Activated CD4-positive, alpha-beta T cell treated with anti-CD3 and anti-CD28 coated beads, Interleukin-2, amount 10 ng/mL, durations not matched to agents 24 days and 14 days (primary cell): ENCODE data around the gene SETDB2. TPM values are rescaled to one million over a fixed set of nuclear protein-coding genes. Genes with fewer than 3 reads are reported as not detected.
A peak's percentile ranks its signal among the peaks of the same experiment; 100 is the strongest.

ENCODE experiments used
- DNase-seq: peaks from one replicate; pipeline ENCODE4 v3.0.0; 2022
- H3K27ac Mint-ChIP-seq: one replicate; pipeline ENCODE4 v1.8.0; 2022; ENCODE audit warnings: mild to moderate bottlenecking, mixed read lengths
- H3K27me3 Mint-ChIP-seq: one replicate; pipeline ENCODE4 v1.8.0; 2022; ENCODE audit warnings: mixed read lengths
- H3K36me3 Mint-ChIP-seq: one replicate; pipeline ENCODE4 v1.8.0; 2022; ENCODE audit warnings: low read depth, mild to moderate bottlenecking, mixed read lengths
- H3K4me1 Mint-ChIP-seq: one replicate; pipeline ENCODE4 v1.8.0; 2021; ENCODE audit warnings: mixed read lengths
- H3K4me3 Mint-ChIP-seq: one replicate; pipeline ENCODE4 v1.8.0; 2022; ENCODE audit warnings: mild to moderate bottlenecking, moderate library complexity, mixed read lengths
- H3K9me3 Mint-ChIP-seq: one replicate; pipeline ENCODE4 v1.8.0; 2021; ENCODE audit warnings: mixed read lengths
- intact Hi-C: fragments of 100-400 bp; cut with micrococcal nuclease; formaldehyde crosslinking; loops from one replicate; pipeline ENCODE4 v1.15.1; 2023
- total RNA-seq: library from RNA; stranded (reverse); gene quantifications from 2 replicates; pipeline ENCODE4 v1.2.3, GENCODE V29; 2022

The SETDB2 gene, protein sequence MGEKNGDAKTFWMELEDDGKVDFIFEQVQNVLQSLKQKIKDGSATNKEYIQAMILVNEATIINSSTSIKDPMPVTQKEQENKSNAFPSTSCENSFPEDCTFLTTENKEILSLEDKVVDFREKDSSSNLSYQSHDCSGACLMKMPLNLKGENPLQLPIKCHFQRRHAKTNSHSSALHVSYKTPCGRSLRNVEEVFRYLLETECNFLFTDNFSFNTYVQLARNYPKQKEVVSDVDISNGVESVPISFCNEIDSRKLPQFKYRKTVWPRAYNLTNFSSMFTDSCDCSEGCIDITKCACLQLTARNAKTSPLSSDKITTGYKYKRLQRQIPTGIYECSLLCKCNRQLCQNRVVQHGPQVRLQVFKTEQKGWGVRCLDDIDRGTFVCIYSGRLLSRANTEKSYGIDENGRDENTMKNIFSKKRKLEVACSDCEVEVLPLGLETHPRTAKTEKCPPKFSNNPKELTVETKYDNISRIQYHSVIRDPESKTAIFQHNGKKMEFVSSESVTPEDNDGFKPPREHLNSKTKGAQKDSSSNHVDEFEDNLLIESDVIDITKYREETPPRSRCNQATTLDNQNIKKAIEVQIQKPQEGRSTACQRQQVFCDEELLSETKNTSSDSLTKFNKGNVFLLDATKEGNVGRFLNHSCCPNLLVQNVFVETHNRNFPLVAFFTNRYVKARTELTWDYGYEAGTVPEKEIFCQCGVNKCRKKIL
- total RNA-seq, result 13.4 and 14.5 TPM in 2 replicates

DNA sequence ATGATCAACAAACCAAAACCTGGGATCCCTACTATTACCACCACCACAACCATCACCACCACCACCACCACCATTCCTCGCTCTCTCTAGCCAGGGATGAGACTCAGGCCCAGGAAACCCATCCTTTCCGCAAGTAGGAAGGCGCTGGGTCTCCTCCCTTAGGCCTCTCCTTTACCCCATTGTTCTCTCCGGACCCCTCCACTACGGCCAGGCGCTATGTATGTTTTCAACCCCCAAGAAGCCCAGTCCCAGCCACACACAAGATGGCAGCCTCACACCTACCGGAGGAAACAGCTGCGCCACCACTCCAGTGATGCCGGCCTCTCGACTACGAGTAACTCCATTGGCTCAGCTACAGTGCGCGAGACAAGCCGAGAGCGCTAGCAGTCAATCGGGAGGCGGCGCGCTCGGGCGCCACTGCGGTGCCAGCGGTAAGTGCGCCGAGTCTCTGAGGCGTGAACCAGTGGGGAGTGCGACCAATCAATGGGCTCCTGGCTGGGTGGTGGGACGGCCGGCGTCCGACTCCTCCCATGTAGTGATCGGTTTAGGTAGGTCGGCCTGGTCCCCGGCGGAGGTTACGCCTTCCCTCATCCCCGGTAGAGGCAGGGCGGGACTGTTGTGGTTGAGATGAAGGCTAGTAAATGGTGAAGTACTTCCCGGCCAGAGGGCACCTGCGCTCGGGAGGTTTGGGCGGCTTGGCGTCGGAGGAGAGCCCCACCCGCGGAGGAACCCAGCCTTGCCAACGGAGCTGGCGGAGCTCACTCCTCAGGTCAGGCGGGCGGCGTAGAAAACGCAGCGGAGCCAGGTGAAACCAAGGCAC, at the start of gene SETDB2, which contains the start of gene CAB39L:
Gene SETDB2 (plus strand): TSS at position 571 of the 820 bp plus-strand sequence. CDS start 7,620 bp downstream, outside the sequence.
Gene CAB39L (minus strand): TSS at position 361 of the 820 bp plus-strand sequence. CDS start 61,154 bp downstream, outside the sequence.
- Mint-ChIP-seq H3K4me3 (peak within 1 kb of the TSS; percentile 95), H3K9me3 (no peaks in the 10 kb centered on the region), H3K4me1 (peaks cover 44% of the 10 kb centered on the region), H3K36me3 (peaks cover 19% of the 10 kb centered on the region), H3K27ac (peak within 1 kb of the TSS; percentile 98), H3K27me3 (peaks cover 2% of the 10 kb centered on the region)
- peak; percentile 100 for DNase-seq
- intact Hi-C loops, result loop anchor here (1.0 to 10.0 kb wide), 9 partner anchors 10 to 559 kb away; partner anchors contain the start of genes CDADC1, FNDC3A, PHF11 and RCBTB1

DNA sequence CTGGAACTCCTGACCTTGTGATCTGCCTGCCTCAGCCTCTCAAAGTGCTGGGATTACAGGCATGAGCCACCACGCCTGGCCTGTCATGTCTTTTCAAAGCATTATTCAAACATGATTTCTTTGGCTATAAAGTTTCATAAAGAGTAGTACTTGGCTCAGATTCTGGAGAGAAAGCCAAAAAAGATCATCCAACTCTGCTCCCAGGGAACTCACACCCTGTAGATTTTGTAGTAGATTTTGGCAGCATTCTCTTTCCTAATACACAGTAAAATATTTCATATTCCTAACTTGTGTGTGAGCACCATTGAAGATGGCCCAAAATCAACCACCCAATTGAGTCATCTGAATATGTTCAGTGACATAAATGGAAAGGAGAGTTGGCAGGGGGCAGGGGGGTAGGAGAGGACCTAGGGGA, 48.6 kb upstream of the SETDB2 start:
- no peak overlapping the region for H3K4me3 Mint-ChIP-seq
- intact Hi-C loops, result no loop called here

DNA sequence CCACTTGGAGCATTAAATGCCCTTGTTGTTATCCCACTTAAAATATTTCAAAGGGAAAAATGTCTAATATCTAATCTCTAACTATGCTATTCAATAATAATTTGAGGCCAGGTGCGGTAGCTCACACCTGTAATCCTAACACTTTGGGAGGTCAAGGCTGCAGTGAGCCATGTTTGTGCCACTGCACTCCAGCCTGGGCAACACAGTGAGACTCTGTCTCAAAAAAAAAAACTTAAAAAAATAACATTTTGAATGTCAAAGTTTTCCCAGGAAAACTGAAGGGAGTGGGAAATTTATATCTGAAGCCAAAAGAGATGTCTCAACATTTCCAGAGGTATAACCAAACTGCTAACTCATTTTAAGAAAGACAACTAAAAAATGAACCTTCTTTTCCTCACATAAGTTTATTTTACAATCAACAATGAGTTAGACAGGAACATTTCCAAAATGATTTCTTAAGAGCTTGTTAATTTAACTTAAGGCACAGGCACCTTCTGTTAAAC, 48.1 kb upstream of the SETDB2 start:
- Mint-ChIP-seq H3K4me3 (no peak overlapping the region), H3K4me1 (no peaks in the 10 kb centered on the region), H3K36me3 (no peaks in the 10 kb centered on the region), H3K9me3 (no peaks in the 10 kb centered on the region), H3K27me3 (peaks cover 12% of the 10 kb centered on the region), H3K27ac (no peak overlapping the region)
- intact Hi-C loops, result no loop called here
- no peak for DNase-seq

More for the DNA sequence above, 48.6 kb upstream of the SETDB2 start:
- Mint-ChIP-seq H3K27me3 (peaks cover 14% of the 10 kb centered on the region), H3K36me3 (no peaks in the 10 kb centered on the region), H3K4me1 (no peaks in the 10 kb centered on the region), H3K9me3 (no peaks in the 10 kb centered on the region), H3K27ac (no peak overlapping the region)
- DNase-seq, result no peak

DNA sequence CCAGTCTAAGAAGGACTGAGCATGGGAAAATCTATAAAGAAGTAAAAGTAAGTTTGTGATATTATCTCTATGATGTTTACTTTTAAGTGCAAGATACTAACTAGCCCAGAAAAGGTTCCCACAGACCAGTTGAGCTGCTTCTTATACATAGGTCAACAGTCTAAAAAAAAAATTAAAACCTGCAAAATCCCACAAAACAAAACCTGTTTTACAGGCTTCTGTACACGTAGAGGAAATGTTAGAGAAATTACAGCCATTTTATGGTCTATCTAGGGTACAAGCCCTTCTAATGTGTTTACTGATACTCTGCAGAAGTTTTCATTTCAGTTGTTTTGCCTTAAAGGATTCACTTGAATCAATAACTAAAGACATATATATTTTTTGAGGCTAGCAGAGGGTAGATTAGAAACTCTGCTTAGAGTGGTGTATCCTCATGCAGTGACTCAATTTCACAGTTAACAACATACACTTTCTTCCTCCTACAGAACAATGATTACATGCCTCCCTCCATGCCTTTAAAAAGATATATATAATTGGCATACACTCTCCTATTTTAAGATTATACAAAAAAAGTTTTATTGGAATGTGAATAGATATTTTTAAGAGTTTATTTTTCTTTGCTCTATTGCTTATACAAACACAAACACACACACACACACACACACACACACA, 44.1 kb upstream of the SETDB2 start:
- peaks cover 8% of the 10 kb centered on the region for H3K9me3 Mint-ChIP-seq
- no peaks in the 10 kb centered on the region for H3K36me3 Mint-ChIP-seq
- no peak overlapping the region for H3K27ac Mint-ChIP-seq
- peaks cover 5% of the 10 kb centered on the region for H3K27me3 Mint-ChIP-seq
- no peaks in the 10 kb centered on the region for H3K4me1 Mint-ChIP-seq
- intact Hi-C loops, result no loop called here
- DNase-seq, result no peak
- no peak overlapping the region for H3K4me3 Mint-ChIP-seq

DNA sequence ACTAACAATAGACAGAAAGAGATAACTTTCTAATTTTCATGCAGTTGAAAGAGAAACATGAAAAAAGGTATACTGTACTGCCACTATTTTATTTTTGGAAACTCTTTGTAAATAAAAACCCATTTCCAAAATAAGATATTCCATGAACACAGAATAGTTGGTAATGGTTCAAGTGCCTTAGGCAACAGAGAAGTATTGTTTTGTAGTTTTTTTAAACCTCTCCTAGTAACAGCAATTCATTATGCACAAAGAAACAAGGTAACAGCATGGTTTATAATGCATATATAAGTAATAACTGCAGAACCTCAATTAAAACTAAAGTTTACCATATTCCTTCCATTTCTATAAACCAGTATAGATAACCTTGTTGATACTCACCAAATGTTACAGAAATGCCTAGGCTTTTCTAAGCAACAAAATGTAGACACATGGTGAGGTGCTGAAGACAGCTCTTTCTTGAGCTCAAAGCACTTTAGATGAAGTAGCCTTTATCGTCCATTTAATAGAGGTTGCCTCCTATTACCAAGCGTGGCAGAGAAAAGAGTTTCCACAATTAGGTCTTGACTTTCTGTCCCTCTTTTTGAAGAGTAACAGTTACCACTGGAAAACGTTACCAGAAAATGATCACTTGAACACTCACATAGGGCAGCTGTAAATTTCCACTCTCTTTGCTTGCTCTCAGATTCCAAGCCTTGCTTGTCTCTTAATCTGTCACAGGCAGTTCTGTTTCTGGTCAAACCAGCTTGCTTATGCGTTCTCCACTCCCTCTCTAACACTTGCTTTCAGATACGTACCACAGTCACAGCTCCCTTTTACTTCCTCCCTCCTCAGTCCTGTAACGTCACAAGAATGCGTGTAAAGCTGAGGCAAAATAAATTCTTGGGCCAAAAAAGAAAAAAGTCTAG, 43.1 kb upstream of the SETDB2 start:
- peaks cover 3% of the 10 kb centered on the region for H3K27me3 Mint-ChIP-seq
- no peaks in the 10 kb centered on the region for H3K36me3 Mint-ChIP-seq
- no peaks in the 10 kb centered on the region for H3K4me1 Mint-ChIP-seq
- intact Hi-C loops, result no loop called here
- no peak overlapping the region for H3K4me3 Mint-ChIP-seq
- no peak overlapping the region for H3K27ac Mint-ChIP-seq
- peaks cover 14% of the 10 kb centered on the region for H3K9me3 Mint-ChIP-seq
- peak; percentile 34 for DNase-seq

DNA sequence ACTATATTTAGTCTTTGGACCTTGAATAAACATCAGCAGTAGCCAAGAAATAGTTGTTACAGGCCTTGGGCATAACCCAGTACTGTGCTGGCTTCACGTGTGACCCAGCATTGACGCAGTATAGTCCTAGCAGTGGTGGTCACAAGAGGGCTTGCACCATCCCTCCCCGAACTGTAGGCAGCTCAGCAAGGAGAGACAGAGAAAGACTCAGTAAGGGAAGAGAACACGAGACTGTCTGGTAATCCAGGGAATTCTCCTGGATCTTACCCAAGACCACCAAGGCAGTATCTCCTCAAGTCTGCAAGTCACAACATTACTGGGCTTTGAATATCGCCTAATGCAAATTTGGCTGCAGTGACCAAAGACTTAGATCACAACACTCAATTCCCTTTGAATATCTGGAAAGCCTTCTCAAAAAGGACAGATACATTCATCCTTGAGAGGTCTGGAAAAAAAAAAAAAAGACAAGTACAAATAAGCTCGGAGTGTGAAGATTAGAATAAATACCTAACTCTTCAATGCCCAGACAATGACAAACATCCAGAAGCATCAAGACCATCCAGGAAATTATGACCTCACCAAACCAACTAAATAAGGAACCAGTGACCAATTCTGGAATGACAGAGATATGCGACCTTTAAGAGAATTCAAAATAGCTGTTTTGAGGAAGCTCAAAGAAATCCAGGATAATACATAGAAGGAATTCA, 39.9 kb upstream of the SETDB2 start:
- H3K9me3 Mint-ChIP-seq, result peaks cover 14% of the 10 kb centered on the region
- H3K4me1 Mint-ChIP-seq, result no peaks in the 10 kb centered on the region
- intact Hi-C loops, result no loop called here

DNA sequence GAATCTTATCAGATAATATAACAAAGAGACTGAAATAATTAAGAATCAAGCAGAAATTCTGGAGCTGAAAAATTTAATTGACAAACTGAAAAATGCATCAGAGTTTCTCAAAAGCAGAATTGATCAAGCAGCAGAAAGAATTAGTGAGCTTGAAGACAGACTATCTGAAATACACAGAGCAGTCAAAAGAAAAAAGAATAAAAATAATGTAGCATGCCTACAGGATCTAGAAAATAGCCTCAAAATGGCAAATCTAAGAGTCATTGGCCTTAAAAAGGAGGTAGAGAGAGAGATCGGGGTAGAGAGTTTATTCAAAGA, 39.4 kb upstream of the SETDB2 start:
- no peaks in the 10 kb centered on the region for H3K4me1 Mint-ChIP-seq

More for the DNA sequence above, 39.9 kb upstream of the SETDB2 start:
- Mint-ChIP-seq H3K27me3 (peaks cover 1% of the 10 kb centered on the region), H3K4me3 (no peak overlapping the region), H3K27ac (no peak overlapping the region), H3K36me3 (no peaks in the 10 kb centered on the region)
- DNase-seq, result peak; percentile 29

DNA sequence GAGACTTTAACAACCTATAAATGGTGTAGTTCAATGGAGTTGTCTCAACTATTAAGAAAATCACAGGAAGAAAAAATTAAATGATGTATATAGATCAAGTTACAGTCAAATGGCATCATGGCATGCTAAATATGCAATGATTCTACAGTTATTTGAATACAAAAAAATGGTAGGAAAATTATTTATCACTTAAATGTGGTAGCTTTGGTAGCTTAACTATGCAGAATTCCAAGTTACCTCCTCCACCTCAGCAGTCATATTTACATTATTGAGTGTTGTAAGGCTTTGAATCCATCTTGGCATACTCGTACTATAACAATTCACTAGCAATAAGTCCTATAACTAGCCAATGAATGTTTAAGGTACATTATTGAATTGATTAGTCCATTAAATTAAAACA, 37.0 kb upstream of the SETDB2 start:
- no peak overlapping the region for H3K4me3 Mint-ChIP-seq
- H3K4me1 Mint-ChIP-seq, result no peaks in the 10 kb centered on the region
- H3K9me3 Mint-ChIP-seq, result peaks cover 14% of the 10 kb centered on the region
- no peak for DNase-seq
- intact Hi-C loops, result no loop called here
- no peaks in the 10 kb centered on the region for H3K36me3 Mint-ChIP-seq
- no peak overlapping the region for H3K27ac Mint-ChIP-seq
- peaks cover 1% of the 10 kb centered on the region for H3K27me3 Mint-ChIP-seq

More for the DNA sequence above, 39.4 kb upstream of the SETDB2 start:
- intact Hi-C loops, result no loop called here
- Mint-ChIP-seq H3K9me3 (peaks cover 14% of the 10 kb centered on the region), H3K4me3 (no peak overlapping the region), H3K36me3 (no peaks in the 10 kb centered on the region), H3K27me3 (peaks cover 1% of the 10 kb centered on the region), H3K27ac (no peak overlapping the region)
- DNase-seq, result no peak

DNA sequence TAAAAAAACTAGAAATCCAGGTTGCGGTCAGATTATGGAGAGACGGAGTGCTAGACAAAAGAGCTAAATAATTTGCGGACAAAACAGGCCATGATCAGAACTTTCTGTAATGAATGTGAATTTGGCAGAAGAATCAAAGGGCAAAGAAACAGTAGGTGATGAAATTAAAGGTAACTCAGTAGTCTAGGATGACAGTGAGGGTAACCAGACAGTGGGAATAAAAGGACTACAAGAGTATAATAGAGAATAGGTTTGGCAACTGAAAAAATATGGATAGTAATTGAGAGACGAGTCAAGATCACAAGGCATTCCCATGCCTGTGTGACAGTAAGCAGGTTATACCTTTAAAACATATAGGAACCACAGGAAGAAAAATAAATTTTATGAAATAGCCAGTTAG, 36.1 kb upstream of the SETDB2 start:
- intact Hi-C loops, result no loop called here
- Mint-ChIP-seq H3K36me3 (no peaks in the 10 kb centered on the region), H3K4me3 (no peak overlapping the region), H3K27me3 (peaks cover 1% of the 10 kb centered on the region), H3K9me3 (peaks cover 14% of the 10 kb centered on the region), H3K4me1 (no peaks in the 10 kb centered on the region), H3K27ac (no peak overlapping the region)
- no peak for DNase-seq

DNA sequence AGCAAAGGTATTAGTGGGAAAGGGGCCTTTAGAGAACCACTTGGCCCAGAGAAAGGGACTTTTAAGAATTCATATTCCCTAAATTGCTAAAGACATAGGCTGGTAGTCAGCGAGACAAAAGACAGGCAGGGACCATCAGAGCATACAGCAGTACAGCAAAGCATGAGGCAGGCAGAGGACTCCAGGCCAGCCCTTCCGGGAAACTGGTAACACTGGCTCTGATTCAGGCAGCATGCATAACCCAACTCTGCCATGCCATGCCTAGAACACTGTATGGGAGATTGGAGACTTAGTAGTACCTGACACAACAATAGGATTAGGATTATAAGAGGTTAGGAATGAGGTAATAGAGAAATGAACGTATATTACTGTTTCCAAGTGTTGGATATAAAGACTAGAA, 35.1 kb upstream of the SETDB2 start:
- Mint-ChIP-seq H3K9me3 (peaks cover 7% of the 10 kb centered on the region), H3K27ac (no peak overlapping the region), H3K4me3 (no peak overlapping the region), H3K36me3 (no peaks in the 10 kb centered on the region), H3K4me1 (no peaks in the 10 kb centered on the region), H3K27me3 (peaks cover 3% of the 10 kb centered on the region)
- DNase-seq, result peak; percentile 53
- intact Hi-C loops, result no loop called here

DNA sequence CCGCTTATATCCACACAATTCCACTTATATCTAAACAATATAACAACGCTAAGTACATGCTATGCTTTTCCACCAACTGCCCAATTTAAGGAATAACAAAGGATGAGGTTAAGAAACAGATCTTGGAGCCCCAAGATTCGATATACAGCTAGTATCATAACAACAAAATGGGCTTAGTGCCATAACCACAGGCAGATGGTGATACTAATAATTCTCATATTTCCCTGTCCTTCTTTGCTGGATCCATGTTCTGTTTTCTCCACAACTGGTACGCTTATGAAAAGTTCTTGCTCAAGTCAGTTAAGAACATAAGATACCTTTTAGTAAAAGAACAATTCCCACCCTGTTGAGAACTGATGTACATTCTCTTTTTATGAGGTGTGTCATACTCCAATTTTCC, 34.1 kb upstream of the SETDB2 start:
- Mint-ChIP-seq H3K4me3 (no peak overlapping the region), H3K4me1 (no peaks in the 10 kb centered on the region), H3K27me3 (peaks cover 3% of the 10 kb centered on the region), H3K27ac (no peak overlapping the region), H3K36me3 (no peaks in the 10 kb centered on the region), H3K9me3 (peaks cover 6% of the 10 kb centered on the region)
- intact Hi-C loops, result no loop called here
- DNase-seq, result no peak

DNA sequence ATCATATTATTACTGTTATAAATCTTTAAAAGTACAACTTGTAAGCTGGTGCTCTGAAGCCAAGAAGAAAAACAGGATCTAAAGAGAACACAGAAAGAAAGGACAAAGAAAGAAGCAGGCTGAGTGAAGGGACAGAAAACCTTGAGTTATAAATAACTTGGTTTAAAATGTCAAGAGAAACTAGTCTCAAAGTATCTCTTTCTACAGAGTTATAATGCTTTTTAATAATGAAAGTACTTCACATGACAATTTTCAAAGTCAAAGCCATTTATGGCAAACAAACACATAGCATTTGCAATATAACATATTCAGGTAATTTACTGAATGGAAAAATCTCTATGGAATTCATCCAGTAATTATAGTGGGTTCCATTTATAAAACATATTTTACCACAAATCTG, 33.6 kb upstream of the SETDB2 start:
- H3K9me3 Mint-ChIP-seq, result peaks cover 4% of the 10 kb centered on the region
- H3K4me3 Mint-ChIP-seq, result no peak overlapping the region

More for the DNA sequence above, 33.6 kb upstream of the SETDB2 start:
- H3K4me1 Mint-ChIP-seq, result no peaks in the 10 kb centered on the region
- intact Hi-C loops, result no loop called here
- H3K27ac Mint-ChIP-seq, result no peak overlapping the region
- no peaks in the 10 kb centered on the region for H3K36me3 Mint-ChIP-seq
- DNase-seq, result no peak
- H3K27me3 Mint-ChIP-seq, result peaks cover 2% of the 10 kb centered on the region
